ENCODE data around the gene ZNF385B. TPM values are rescaled to one million over a fixed set of nuclear protein-coding genes. Genes with fewer than 3 reads are reported as not detected.
A peak's percentile ranks its signal among the peaks of the same experiment; 100 is the strongest.

ZNF385B gene
- total RNA-seq, 1 donor from 2014 or later = not detected

GRCh38 chr2:179550849-179551248 is 310.6 kb downstream of the ZNF385B start:
- Histone ChIP-seq H3K36me3 (ENCODE audit: control insufficient read depth, insufficient read depth, low read length) (no peaks in the 10 kb centered on the region), H3K27me3 (ENCODE audit: control insufficient read depth, insufficient read depth, low read length) (no peaks in the 10 kb centered on the region), H3K4me3 (ENCODE audit: low read depth, low read length) (no peak overlapping the region)
- DNase-seq (ENCODE audit: low read depth) (no peak), FAIRE-seq (no peak)
- TF ChIP-seq CTCF (IDR thresholded peaks at IDR 0.05; ENCODE audit: insufficient read depth, low read length, severe bottlenecking) = no peak

- Histone ChIP-seq H3K36me3 (ENCODE audit: control insufficient read depth, insufficient read depth, low read length) (no peaks in the 10 kb centered on the region), H3K4me3 (ENCODE audit: low read depth, low read length) (no peak overlapping the region), H3K27me3 (ENCODE audit: control insufficient read depth, insufficient read depth, low read length) (no peaks in the 10 kb centered on the region)
- FAIRE-seq (no peak), DNase-seq (ENCODE audit: low read depth) (no peak)
- no peak for TF ChIP-seq CTCF (IDR thresholded peaks at IDR 0.05; ENCODE audit: insufficient read depth, low read length, severe bottlenecking)
Measured at GRCh38 chr2:179550214-179550613, 311.2 kb downstream of the ZNF385B start.

GRCh38 chr2:179546656-179547055 is 314.8 kb downstream of the ZNF385B start:
- Histone ChIP-seq H3K36me3 (ENCODE audit: control insufficient read depth, insufficient read depth, low read length) (no peaks in the 10 kb centered on the region), H3K27me3 (ENCODE audit: control insufficient read depth, insufficient read depth, low read length) (no peaks in the 10 kb centered on the region), H3K4me3 (ENCODE audit: low read depth, low read length) (no peak overlapping the region)
- FAIRE-seq = no peak
- DNase-seq (ENCODE audit: low read depth) = no peak
- TF ChIP-seq CTCF (IDR thresholded peaks at IDR 0.05; ENCODE audit: insufficient read depth, low read length, severe bottlenecking) = no peak

GRCh38 chr2:179545024-179545423 is 316.4 kb downstream of the ZNF385B start:
- Histone ChIP-seq H3K27me3 (ENCODE audit: control insufficient read depth, insufficient read depth, low read length) (no peaks in the 10 kb centered on the region), H3K4me3 (ENCODE audit: low read depth, low read length) (no peak overlapping the region), H3K36me3 (ENCODE audit: control insufficient read depth, insufficient read depth, low read length) (no peaks in the 10 kb centered on the region)
- FAIRE-seq (peak; percentile 95), DNase-seq (ENCODE audit: low read depth) (no peak)
- TF ChIP-seq CTCF (IDR thresholded peaks at IDR 0.05; ENCODE audit: insufficient read depth, low read length, severe bottlenecking) = no peak

- TF ChIP-seq CTCF (IDR thresholded peaks at IDR 0.05; ENCODE audit: insufficient read depth, low read length, severe bottlenecking) = no peak
- FAIRE-seq = no peak
- Histone ChIP-seq H3K36me3 (ENCODE audit: control insufficient read depth, insufficient read depth, low read length) (no peaks in the 10 kb centered on the region), H3K4me3 (ENCODE audit: low read depth, low read length) (no peak overlapping the region), H3K27me3 (ENCODE audit: control insufficient read depth, insufficient read depth, low read length) (no peaks in the 10 kb centered on the region)
- no peak for DNase-seq (ENCODE audit: low read depth)
Measured at GRCh38 chr2:179543361-179543901, 318.0 kb downstream of the ZNF385B start.

GRCh38 chr2:179541586-179541985 is 319.8 kb downstream of the ZNF385B start:
- no peaks in the 10 kb centered on the region for H3K27me3 ChIP-seq (ENCODE audit: control insufficient read depth, insufficient read depth, low read length)
- DNase-seq (ENCODE audit: low read depth) (no peak), FAIRE-seq (no peak)
- no peak for TF ChIP-seq CTCF (IDR thresholded peaks at IDR 0.05; ENCODE audit: insufficient read depth, low read length, severe bottlenecking)
- H3K4me3 ChIP-seq (ENCODE audit: low read depth, low read length) = no peak overlapping the region
- H3K36me3 ChIP-seq (ENCODE audit: control insufficient read depth, insufficient read depth, low read length) = no peaks in the 10 kb centered on the region

All from bronchial epithelial cell (primary cell).